HT-29 (cell line): ENCODE measurements around the gene SUV39H1. TPM values are rescaled to one million over a fixed set of nuclear protein-coding genes. Genes with fewer than 3 reads are reported as not detected.
"Not testable (repeated sequence)": the region's sequence is repeated elsewhere in the genome, so short reads cannot be mapped to it uniquely, and the experiment has no call there.

ENCODE experiments used
- DNase-seq: peaks from one replicate; pipeline ENCODE4 v3.0.0-alpha.2; 2015; ENCODE audit warnings: low spot score
- total RNA-seq: library from RNA; depleted of rRNA; stranded (reverse); fragments of >200 nt; shearing (Covaris generic); gene quantifications from 2 replicates; pipeline ENCODE4 v1.2.3, GENCODE V29; 2014

Gene SUV39H1
- total RNA-seq, 1 experiment from 2014 or later = 26.2 TPM

- no peak for DNase-seq
Measured at GRCh38 chrX:48685416-48685815, 11.1 kb upstream of the SUV39H1 start.

DNA sequence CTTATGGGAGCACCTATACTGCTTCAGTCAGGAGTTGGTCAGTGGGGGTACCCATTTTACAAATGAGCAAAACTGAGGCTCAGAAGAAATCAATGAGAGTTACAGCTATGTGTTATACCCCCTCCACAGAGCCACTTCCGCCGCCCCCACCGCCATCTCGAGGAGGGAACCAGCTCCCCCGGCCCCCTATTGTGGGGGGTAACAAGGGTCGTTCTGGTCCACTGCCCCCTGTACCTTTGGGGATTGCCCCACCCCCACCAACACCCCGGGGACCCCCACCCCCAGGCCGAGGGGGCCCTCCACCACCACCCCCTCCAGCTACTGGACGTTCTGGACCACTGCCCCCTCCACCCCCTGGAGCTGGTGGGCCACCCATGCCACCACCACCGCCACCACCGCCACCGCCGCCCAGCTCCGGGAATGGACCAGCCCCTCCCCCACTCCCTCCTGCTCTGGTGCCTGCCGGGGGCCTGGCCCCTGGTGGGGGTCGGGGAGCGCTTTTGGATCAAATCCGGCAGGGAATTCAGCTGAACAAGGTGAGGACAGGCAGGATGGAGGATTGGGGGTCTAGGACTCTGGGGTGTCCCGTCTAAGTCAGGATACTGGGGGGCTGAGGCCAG is 7.9 kb upstream of the SUV39H1 start:
- no peak for DNase-seq

- DNase-seq = no peak
Measured at GRCh38 chrX:48689208-48689920, 7.2 kb upstream of the SUV39H1 start.

DNA sequence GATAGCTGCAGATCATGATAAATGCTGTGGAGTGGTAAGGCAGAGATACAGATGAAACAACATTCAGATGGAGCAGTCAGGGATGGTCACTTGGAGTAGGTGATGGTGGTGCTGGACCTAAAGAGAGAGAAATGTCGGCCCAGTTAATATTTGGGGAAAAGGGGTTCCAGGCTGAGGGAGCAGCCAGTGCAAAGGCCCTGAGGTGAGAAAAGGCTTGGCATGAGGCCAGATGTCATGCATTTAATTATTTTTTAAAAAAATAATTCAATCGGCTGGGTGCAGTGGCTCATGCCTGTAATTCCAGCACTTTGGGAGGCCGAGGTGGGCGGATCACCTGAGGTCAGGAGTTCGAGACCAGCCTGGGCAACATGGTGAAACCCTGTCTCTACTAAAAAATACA is 4.8 kb upstream of the SUV39H1 start:
- not testable (repeated sequence) for DNase-seq

- no peak for DNase-seq
Measured at GRCh38 chrX:48694776-48695533, 1.6 kb upstream of the SUV39H1 start.

- no peak for DNase-seq
Measured at GRCh38 chrX:48695534-48695896, 1.0 kb upstream of the SUV39H1 start.

- DNase-seq = no peak
Measured at GRCh38 chrX:48695925-48696300, 621 bp upstream of the SUV39H1 start.

GRCh38 chrX:48696909-48697727 is 584 bp downstream of the SUV39H1 start:
- DNase-seq = no peak

GRCh38 chrX:48698306-48698705 is 1.8 kb downstream of the SUV39H1 start:
- no peak for DNase-seq

DNA sequence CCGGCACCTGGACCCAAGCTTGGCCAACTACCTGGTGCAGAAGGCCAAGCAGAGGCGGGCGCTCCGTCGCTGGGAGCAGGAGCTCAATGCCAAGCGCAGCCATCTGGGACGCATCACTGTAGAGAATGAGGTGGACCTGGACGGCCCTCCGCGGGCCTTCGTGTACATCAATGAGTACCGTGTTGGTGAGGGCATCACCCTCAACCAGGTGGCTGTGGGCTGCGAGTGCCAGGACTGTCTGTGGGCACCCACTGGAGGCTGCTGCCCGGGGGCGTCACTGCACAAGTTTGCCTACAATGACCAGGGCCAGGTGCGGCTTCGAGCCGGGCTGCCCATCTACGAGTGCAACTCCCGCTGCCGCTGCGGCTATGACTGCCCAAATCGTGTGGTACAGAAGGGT is 3.7 kb downstream of the SUV39H1 start:
- no peak for DNase-seq

- no peak for DNase-seq
Measured at GRCh38 chrX:48700951-48701653, 4.6 kb downstream of the SUV39H1 start.

GRCh38 chrX:48702032-48702431 is 5.5 kb downstream of the SUV39H1 start:
- no peak for DNase-seq

- DNase-seq = no peak
Measured at GRCh38 chrX:48702716-48703115, 6.2 kb downstream of the SUV39H1 start.

- no peak for DNase-seq
Measured at GRCh38 chrX:48703228-48703627, 6.7 kb downstream of the SUV39H1 start.

GRCh38 chrX:48703642-48704481 is 7.3 kb downstream of the SUV39H1 start:
- peak; percentile 38 for DNase-seq

- no peak for DNase-seq
Measured at GRCh38 chrX:48705871-48706270, 9.3 kb downstream of the SUV39H1 start.

- no peak for DNase-seq
Measured at GRCh38 chrX:48709522-48710112, 13.1 kb downstream of the SUV39H1 start.

GRCh38 chrX:48711162-48711928 is 14.8 kb downstream of the SUV39H1 start:
- no peak for DNase-seq

DNA sequence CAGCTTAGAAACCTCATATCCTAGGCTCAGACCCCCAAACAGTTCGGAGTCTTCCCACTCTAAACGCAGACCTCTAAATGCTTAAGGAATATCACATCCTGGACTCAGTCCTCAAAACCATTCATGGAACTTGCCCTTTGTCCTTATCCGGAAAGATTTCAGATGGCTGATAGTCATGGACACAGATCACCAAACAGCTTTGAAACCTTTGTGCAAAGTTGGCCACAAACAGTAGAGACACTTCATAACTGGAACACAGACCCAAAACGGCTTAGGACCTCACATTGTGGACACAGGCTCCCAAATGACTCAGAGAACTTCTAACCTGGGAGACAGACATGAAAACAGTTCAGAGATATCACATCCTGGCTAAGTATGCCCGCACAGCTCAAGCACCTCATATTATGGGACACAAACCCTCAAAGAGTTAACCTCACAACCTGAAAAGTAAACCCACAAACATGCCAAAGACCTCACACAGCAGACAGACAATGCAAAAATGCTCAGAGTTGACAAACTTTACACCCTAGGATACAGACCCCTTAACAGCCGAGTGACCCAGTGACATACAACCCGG is 15.5 kb downstream of the SUV39H1 start:
- DNase-seq = no peak
